ENCODE results near the gene ALG3. TPM values are rescaled to one million over a fixed set of nuclear protein-coding genes. Genes with fewer than 3 reads are reported as not detected.

Gene ALG3
- total RNA-seq, 1 donor from 2014 or later, result 47.1 TPM

GRCh38 chr3:184260724-184261269 lies 12.0 kb upstream of the ALG3 start:
- H3K36me3 Mint-ChIP-seq (ENCODE audit: low read depth, unreplicated experiment), result peaks cover 12% of the 10 kb centered on the region
- DNase-seq (ENCODE audit: low read depth), result no peak
- peak overlapping the region; percentile 15 for H3K27ac Mint-ChIP-seq (ENCODE audit: unreplicated experiment)
- TF ChIP-seq EZH2 (IDR thresholded peaks at IDR 0.05; ENCODE audit: insufficient read depth, low read length), result peak; percentile 71
- TF ChIP-seq CTCF (IDR thresholded peaks at IDR 0.05; ENCODE audit: insufficient read depth, low read depth, low read length), result no peak
- peaks cover 3% of the 10 kb centered on the region for H3K9me3 Mint-ChIP-seq (ENCODE audit: unreplicated experiment)
- Histone ChIP-seq H3K4me1 (ENCODE audit: insufficient read depth, low read length) (peaks cover 18% of the 10 kb centered on the region), H3K27me3 (ENCODE audit: insufficient read depth, low read length) (peaks cover 11% of the 10 kb centered on the region), H3K9ac (ENCODE audit: low read length) (no peak overlapping the region), H3K9me3 (ENCODE audit: insufficient read depth, low read depth, low read length) (no peaks in the 10 kb centered on the region), H3K4me3 (ENCODE audit: insufficient read depth, low read depth, low read length) (peak overlapping the region; percentile 48), H3K4me2 (ENCODE audit: low read length) (peak overlapping the region; percentile 84), H3K36me3 (ENCODE audit: insufficient read depth, low read length) (no peaks in the 10 kb centered on the region), H4K20me1 (ENCODE audit: insufficient read depth, low read length) (peaks cover 32% of the 10 kb centered on the region), H2AFZ (ENCODE audit: low read depth, low read length) (peak overlapping the region; percentile 71), H3K79me2 (ENCODE audit: insufficient read depth, low read length) (no peaks in the 10 kb centered on the region), H3K27ac (ENCODE audit: low read depth, low read length) (no peak overlapping the region)
- H3K4me3 Mint-ChIP-seq (ENCODE audit: unreplicated experiment), result peak overlapping the region; percentile 78
- H3K27me3 Mint-ChIP-seq (ENCODE audit: low read depth, unreplicated experiment), result peaks cover 52% of the 10 kb centered on the region
- FAIRE-seq, result no peak
- H3K4me1 Mint-ChIP-seq (ENCODE audit: low read depth, unreplicated experiment), result peaks cover 11% of the 10 kb centered on the region

GRCh38 chr3:184259878-184260723 lies 11.3 kb upstream of the ALG3 start:
- Histone ChIP-seq H3K4me1 (ENCODE audit: insufficient read depth, low read length) (peaks cover 18% of the 10 kb centered on the region), H3K9ac (ENCODE audit: low read length) (no peak overlapping the region), H3K4me3 (ENCODE audit: insufficient read depth, low read depth, low read length) (peak overlapping the region; percentile 48), H3K4me2 (ENCODE audit: low read length) (peak overlapping the region; percentile 84), H2AFZ (ENCODE audit: low read depth, low read length) (peak overlapping the region; percentile 23), H4K20me1 (ENCODE audit: insufficient read depth, low read length) (peaks cover 32% of the 10 kb centered on the region), H3K9me3 (ENCODE audit: insufficient read depth, low read depth, low read length) (no peaks in the 10 kb centered on the region), H3K27me3 (ENCODE audit: insufficient read depth, low read length) (peaks cover 11% of the 10 kb centered on the region), H3K79me2 (ENCODE audit: insufficient read depth, low read length) (no peaks in the 10 kb centered on the region), H3K27ac (ENCODE audit: low read depth, low read length) (no peak overlapping the region), H3K36me3 (ENCODE audit: insufficient read depth, low read length) (no peaks in the 10 kb centered on the region)
- Mint-ChIP-seq H3K27me3 (ENCODE audit: low read depth, unreplicated experiment) (peaks cover 51% of the 10 kb centered on the region), H3K4me1 (ENCODE audit: low read depth, unreplicated experiment) (peaks cover 11% of the 10 kb centered on the region), H3K4me3 (ENCODE audit: unreplicated experiment) (peak overlapping the region; percentile 78), H3K36me3 (ENCODE audit: low read depth, unreplicated experiment) (peaks cover 12% of the 10 kb centered on the region), H3K9me3 (ENCODE audit: unreplicated experiment) (peaks cover 3% of the 10 kb centered on the region), H3K27ac (ENCODE audit: unreplicated experiment) (peak overlapping the region; percentile 15)
- TF ChIP-seq CTCF (IDR thresholded peaks at IDR 0.05; ENCODE audit: insufficient read depth, low read depth, low read length), result no peak
- no peak for TF ChIP-seq EZH2 (IDR thresholded peaks at IDR 0.05; ENCODE audit: insufficient read depth, low read length)
- FAIRE-seq (no peak), DNase-seq (ENCODE audit: low read depth) (no peak)

All from astrocyte (in vitro differentiated cells and primary cell).